Measurements from ENCODE around the gene AADACL4. TPM values are rescaled to one million over a fixed set of nuclear protein-coding genes. Genes with fewer than 3 reads are reported as not detected.

AADACL4 gene
- total and polyA plus RNA-seq, 9 of the 15 experiments (the other 6 are each of a cell fraction or from before 2014, with no cell fraction given), result not detected

GRCh38 chr1:12619792-12620487, 23.9 kb upstream of the AADACL4 start (continued):
- TF ChIP-seq BRF2 (IDR thresholded peaks at IDR 0.05; ENCODE audit: borderline replicate concordance, insufficient read depth, insufficient read length) (no peak), ELK3 (CRISPR knock-in tag; IDR thresholded peaks at IDR 0.05) (no peak), ETS1 (conservative IDR thresholded peaks at IDR 0.05; ENCODE audit: control insufficient read depth, low read depth, low read length) (no peak), ZNF324 (CRISPR knock-in tag; IDR thresholded peaks at IDR 0.05) (no peak), RB1 (IDR thresholded peaks at IDR 0.05; ENCODE audit: low read depth) (peak; percentile 96), FOXP4 (CRISPR knock-in tag; IDR thresholded peaks at IDR 0.05; ENCODE audit: borderline replicate concordance) (no peak), ZNF589 (CRISPR knock-in tag; IDR thresholded peaks at IDR 0.05; ENCODE audit: low read depth) (no peak), HMBOX1 (IDR thresholded peaks at IDR 0.05) (peak; percentile 64; the same call in 1 of the 2 replicates), BCOR (IDR thresholded peaks at IDR 0.05) (no peak), ZNF592 (IDR thresholded peaks at IDR 0.05) (peak; percentile 68), BRD9 (IDR thresholded peaks at IDR 0.05; ENCODE audit: low read depth, partially characterized antibody) (peak; percentile 54), XRCC5 (IDR thresholded peaks at IDR 0.05; ENCODE audit: low read depth, low read length) (peak; percentile 45; the same call in 1 of the 2 replicates), ELF4 (CRISPR knock-in tag; IDR thresholded peaks at IDR 0.05) (0 out of 2 replicates have a peak, but pooled peaks have one; percentile 3), NCOA2 (IDR thresholded peaks at IDR 0.05; ENCODE audit: partially characterized antibody in 2 of 2) (no peak), CBFB (CRISPR knock-in tag; IDR thresholded peaks at IDR 0.05) (no peak), KDM2B (CRISPR knock-in tag; IDR thresholded peaks at IDR 0.05) (no peak)

Measured in K562 (cell line).